ENCODE measurements around the gene OR7C2. TPM values are rescaled to one million over a fixed set of nuclear protein-coding genes. Genes with fewer than 3 reads are reported as not detected.

Gene OR7C2
- total and polyA plus RNA-seq, 2 experiments from 2014 or later = not detected

GRCh38 chr19:14972676-14973075 lies 31.4 kb downstream of the OR7C2 start:
- Histone ChIP-seq H3K79me2 (replicated peaks; ENCODE audit: insufficient read depth) (no peaks in the 10 kb centered on the region), H3K4me3 (no peak overlapping the region), H3K27me3 (ENCODE audit: insufficient read depth) (no peaks in the 10 kb centered on the region), H3K36me3 (ENCODE audit: insufficient read depth) (peaks cover 5% of the 10 kb centered on the region; the same call in 1 of the 2 replicates), H2AFZ (no peak overlapping the region), H3K9me2 (ENCODE audit: insufficient read depth) (no peaks in the 10 kb centered on the region), H3K4me2 (no peak overlapping the region), H3K27ac (ENCODE audit: low read depth) (no peak overlapping the region), H3K4me1 (ENCODE audit: insufficient read depth) (no peaks in the 10 kb centered on the region), H4K20me1 (replicated peaks; ENCODE audit: insufficient read depth) (peaks cover 5% of the 10 kb centered on the region; the same call in 1 of the 2 replicates), H3F3A (replicated peaks; ENCODE audit: low read depth) (no peaks in the 10 kb centered on the region)
- no peaks in the 10 kb centered on the region for H3K9me3 Mint-ChIP-seq
- H3K4me3 Mint-ChIP-seq = no peak overlapping the region
- peaks cover 3% of the 10 kb centered on the region for H3K27me3 Mint-ChIP-seq (ENCODE audit: insufficient read depth, low read depth, poor library complexity)
- ATAC-seq (no peak), DNase-seq (ENCODE audit: low spot score) (no peak)
- 0 out of 3 replicates have a peak, but pooled peaks cover 3% of the 10 kb centered on the region for H3K4me1 Mint-ChIP-seq
- H3K27ac Mint-ChIP-seq = no peak overlapping the region
- peaks cover 38% of the 10 kb centered on the region for H3K36me3 Mint-ChIP-seq (ENCODE audit: low read depth)
- no peak for TF ChIP-seq NANOG (IDR thresholded peaks at IDR 0.05; ENCODE audit: borderline replicate concordance)
- TF ChIP-seq ZNF114 (CRISPR knock-in tag; IDR thresholded peaks at IDR 0.05) = no peak
- TF ChIP-seq EZH2 (IDR thresholded peaks at IDR 0.05; ENCODE audit: low read depth, unreplicated experiment) = no peak
- no peak for TF ChIP-seq POLR2AphosphoS5 (IDR thresholded peaks at IDR 0.05; ENCODE audit: low read depth)
- TF ChIP-seq EZH2phosphoT487 (IDR thresholded peaks at IDR 0.05; ENCODE audit: unreplicated experiment) = no peak
- TF ChIP-seq ZNF331 (CRISPR knock-in tag; IDR thresholded peaks at IDR 0.05; ENCODE audit: low read depth) = no peak
- TF ChIP-seq ETS1 (IDR thresholded peaks at IDR 0.05) = no peak
- no peak for TF ChIP-seq CREB1 (CRISPR knock-in tag; IDR thresholded peaks at IDR 0.05; ENCODE audit: low read depth)
- TF ChIP-seq STAT1 (IDR thresholded peaks at IDR 0.05; ENCODE audit: unreplicated experiment) = no peak
- TF ChIP-seq ZNF462 (CRISPR knock-in tag; IDR thresholded peaks at IDR 0.05) = no peak
- no peak for TF ChIP-seq CTCF (conservative IDR thresholded peaks at IDR 0.05; ENCODE audit: low read depth in 2 of 2)
- no peak for TF ChIP-seq REST (IDR thresholded peaks at IDR 0.05; ENCODE audit: unreplicated experiment)
- no peak for TF ChIP-seq JUNB (IDR thresholded peaks at IDR 0.05; ENCODE audit: unreplicated experiment)

All from GM23338 (cell line).